Mammary epithelial cell (primary cell): ENCODE data around the gene CRLF2.

Experiments used
- CTCF ChIP-seq, 2 donors: IDR thresholded peaks in 1 of 2; conservative IDR thresholded peaks in 1 of 2; 2 replicates each; pipeline ENCODE4 v1.5.1; 2011 to 2012; ENCODE audit warnings: inconsistent platforms in 2 of 2, low read length in 2 of 2, mild to moderate bottlenecking in 2 of 2, control low read depth in 1 of 2, low read depth in 1 of 2; ENCODE audit not compliant: insufficient read depth in 1 of 2; ENCODE audit errors: extremely low read depth in 1 of 2
- EZH2 ChIP-seq: IDR thresholded peaks from 2 replicates; pipeline ENCODE4 v1.6.1; 2012; ENCODE audit warnings: low read length, inconsistent platforms, borderline replicate concordance

- TF ChIP-seq EZH2 = no peak
- TF ChIP-seq CTCF (conservative IDR thresholded peaks at IDR 0.05 in 1 of 2, IDR thresholded peaks at IDR 0.05 in 1 of 2; ENCODE audit: extremely low read depth in 1 of 2, insufficient read depth in 1 of 2, low read depth in 1 of 2, low read length in 2 of 2) = no peak
These were observed 52.9 kb downstream of the CRLF2 start for GRCh38 chrX:1159548-1159947.
